HFFc6 (cell line): ENCODE data around the gene STK32B. TPM values are rescaled to one million over a fixed set of nuclear protein-coding genes. Genes with fewer than 3 reads are reported as not detected.

Experiments
- DNase-seq: peaks from one replicate; pipeline ENCODE4 v3.0.0-alpha.2; 2018
- H3K27ac Mint-ChIP-seq: 2 replicates; pipeline ENCODE4 v1.8.0; 2020; ENCODE audit warnings: mild to moderate bottlenecking, mixed read lengths
- H3K27me3 Mint-ChIP-seq: 2 replicates; pipeline ENCODE4 v1.8.0; 2021; ENCODE audit warnings: mild to moderate bottlenecking, moderate library complexity, mixed read lengths; ENCODE audit not compliant: insufficient read depth
- H3K36me3 Mint-ChIP-seq: 2 replicates; pipeline ENCODE4 v1.8.0; 2021; ENCODE audit warnings: low read depth, mixed read lengths
- H3K4me1 Mint-ChIP-seq: 2 replicates; pipeline ENCODE4 v1.8.0; 2020; ENCODE audit warnings: low read depth, mixed read lengths
- H3K4me3 Mint-ChIP-seq: 2 replicates; pipeline ENCODE4 v1.8.0; 2020; ENCODE audit warnings: mild to moderate bottlenecking, moderate library complexity, mixed read lengths
- H3K9me3 Mint-ChIP-seq: 2 replicates; pipeline ENCODE4 v1.8.0; 2020; ENCODE audit warnings: mild to moderate bottlenecking, mixed read lengths
- CTCF ChIP-seq: fragments of 200-600 bp; sonication (generic); IDR thresholded peaks from 2 replicates; pipeline ENCODE4 v1.5.0; 2021; ENCODE audit warnings: antibody characterized with exemption, mild to moderate bottlenecking
- total RNA-seq, 6 experiments: library from RNA; stranded (reverse); fragmentation: NEBNext Ultra II Directional; extraction: Animal tissue kit (Norgen Biotek cat#: 25700); gene quantifications; 2 replicates in 1 of 6; 3 replicates in 5 of 6; pipeline ENCODE4 v1.2.3, GENCODE V29; 2021

Gene STK32B
- total RNA-seq, 6 experiments from 2014 or later, result 0.14 to 0.33 (median 0.18) TPM; not detected in 1

- Mint-ChIP-seq H3K4me1 (no peaks in the 10 kb centered on the region), H3K9me3 (no peaks in the 10 kb centered on the region), H3K4me3 (no peak overlapping the region), H3K27me3 (no peaks in the 10 kb centered on the region; the same call in 1 of the 2 replicates), H3K27ac (no peak overlapping the region), H3K36me3 (no peaks in the 10 kb centered on the region)
- no peak for DNase-seq
- TF ChIP-seq CTCF, result no peak
Observed at GRCh38 chr4:5067908-5068307, 16.6 kb downstream of the STK32B start.

GRCh38 chr4:5069901-5070300, 18.6 kb downstream of the STK32B start:
- H3K4me1 Mint-ChIP-seq, result no peaks in the 10 kb centered on the region
- H3K36me3 Mint-ChIP-seq, result no peaks in the 10 kb centered on the region
- no peak overlapping the region for H3K4me3 Mint-ChIP-seq
- DNase-seq, result no peak
- no peaks in the 10 kb centered on the region for H3K27me3 Mint-ChIP-seq
- no peaks in the 10 kb centered on the region for H3K9me3 Mint-ChIP-seq
- TF ChIP-seq CTCF, result no peak
- no peak overlapping the region for H3K27ac Mint-ChIP-seq

- Mint-ChIP-seq H3K36me3 (no peaks in the 10 kb centered on the region), H3K4me3 (no peak overlapping the region), H3K27me3 (no peaks in the 10 kb centered on the region), H3K4me1 (no peaks in the 10 kb centered on the region), H3K9me3 (no peaks in the 10 kb centered on the region), H3K27ac (no peak overlapping the region)
- DNase-seq, result no peak
- TF ChIP-seq CTCF, result no peak
Observed at GRCh38 chr4:5072948-5073347, 21.7 kb downstream of the STK32B start.

GRCh38 chr4:5078009-5078408, 26.7 kb downstream of the STK32B start:
- Mint-ChIP-seq H3K4me3 (no peak overlapping the region), H3K9me3 (peaks cover 21% of the 10 kb centered on the region), H3K27ac (no peak overlapping the region), H3K4me1 (no peaks in the 10 kb centered on the region), H3K36me3 (no peaks in the 10 kb centered on the region), H3K27me3 (no peaks in the 10 kb centered on the region)
- no peak for TF ChIP-seq CTCF
- DNase-seq, result no peak

GRCh38 chr4:5079581-5079980, 28.3 kb downstream of the STK32B start:
- Mint-ChIP-seq H3K4me3 (no peak overlapping the region), H3K27me3 (no peaks in the 10 kb centered on the region), H3K9me3 (peaks cover 30% of the 10 kb centered on the region), H3K4me1 (no peaks in the 10 kb centered on the region), H3K27ac (no peak overlapping the region), H3K36me3 (no peaks in the 10 kb centered on the region)
- DNase-seq, result no peak
- no peak for TF ChIP-seq CTCF

GRCh38 chr4:5081441-5081999, 30.2 kb downstream of the STK32B start:
- H3K9me3 Mint-ChIP-seq, result peaks cover 34% of the 10 kb centered on the region
- no peak for TF ChIP-seq CTCF
- no peaks in the 10 kb centered on the region for H3K36me3 Mint-ChIP-seq
- H3K4me1 Mint-ChIP-seq, result no peaks in the 10 kb centered on the region
- no peaks in the 10 kb centered on the region for H3K27me3 Mint-ChIP-seq
- DNase-seq, result no peak
- H3K4me3 Mint-ChIP-seq, result no peak overlapping the region
- no peak overlapping the region for H3K27ac Mint-ChIP-seq
